ENCODE measurements around the gene KCNMA1.

Gene KCNMA1

GRCh38 chr10:76905251-76905650 lies 732.4 kb downstream of the KCNMA1 start:
- H3K9ac ChIP-seq = no peak overlapping the region
- H3K27me3 ChIP-seq = no peaks in the 10 kb centered on the region
- no peak overlapping the region for H3K4me2 ChIP-seq
- no peaks in the 10 kb centered on the region; a peak in 1 of 22 replicates for H4K20me1 ChIP-seq
- no peak overlapping the region for H3K4me3 ChIP-seq
- peaks cover 0 to 8% (median 0%) of the 10 kb centered on the region in 11 experiments; a peak in 2 of 22 replicates for H3K36me3 ChIP-seq
- no peak overlapping the region for H3K27ac ChIP-seq
- peaks cover 0 to 15% (median 0%) of the 10 kb centered on the region in 11 experiments; a peak in 1 of 22 replicates for H3K9me3 ChIP-seq (replicated peaks in 1 of 11)
- TF ChIP-seq Cebpa-rat (IDR thresholded peaks at IDR 0.05) = no peak
- no peaks in the 10 kb centered on the region for H3K4me1 ChIP-seq

- H3K36me3 ChIP-seq = no peaks in the 10 kb centered on the region
- H4K20me1 ChIP-seq = peaks cover 0 to 3% (median 0%) of the 10 kb centered on the region in 11 experiments; a peak in 1 of 22 replicates
- TF ChIP-seq Cebpa-rat (IDR thresholded peaks at IDR 0.05) = no peak
- H3K9ac ChIP-seq = no peak overlapping the region
- H3K27me3 ChIP-seq = no peaks in the 10 kb centered on the region
- no peaks in the 10 kb centered on the region for H3K4me1 ChIP-seq
- H3K4me2 ChIP-seq = no peak overlapping the region
- no peaks in the 10 kb centered on the region for H3K9me3 ChIP-seq (replicated peaks in 1 of 11)
- H3K4me3 ChIP-seq = no peak overlapping the region
- no peak overlapping the region for H3K27ac ChIP-seq
Measured at GRCh38 chr10:76903387-76903945, 734.1 kb downstream of the KCNMA1 start.

GRCh38 chr10:76902949-76903348 lies 734.7 kb downstream of the KCNMA1 start:
- H3K27me3 ChIP-seq = no peaks in the 10 kb centered on the region
- TF ChIP-seq Cebpa-rat (IDR thresholded peaks at IDR 0.05) = no peak
- no peaks in the 10 kb centered on the region for H3K36me3 ChIP-seq
- H3K4me3 ChIP-seq = no peak overlapping the region
- H4K20me1 ChIP-seq = peaks cover 0 to 3% (median 0%) of the 10 kb centered on the region in 11 experiments; a peak in 1 of 22 replicates
- no peaks in the 10 kb centered on the region for H3K4me1 ChIP-seq
- H3K27ac ChIP-seq = no peak overlapping the region
- H3K9ac ChIP-seq = no peak overlapping the region
- no peak overlapping the region for H3K4me2 ChIP-seq
- H3K9me3 ChIP-seq (replicated peaks in 1 of 11) = no peaks in the 10 kb centered on the region

- H3K9ac ChIP-seq = no peak overlapping the region
- no peaks in the 10 kb centered on the region; a peak in 1 of 22 replicates for H3K9me3 ChIP-seq (replicated peaks in 1 of 11)
- no peak overlapping the region for H3K27ac ChIP-seq
- H4K20me1 ChIP-seq = peaks cover 0 to 3% (median 0%) of the 10 kb centered on the region in 11 experiments; a peak in 1 of 22 replicates
- no peak overlapping the region for H3K4me2 ChIP-seq
- TF ChIP-seq Cebpa-rat (IDR thresholded peaks at IDR 0.05) = no peak
- H3K4me1 ChIP-seq = no peaks in the 10 kb centered on the region
- H3K27me3 ChIP-seq = no peaks in the 10 kb centered on the region
- no peak overlapping the region for H3K4me3 ChIP-seq
- no peaks in the 10 kb centered on the region for H3K36me3 ChIP-seq
Measured at GRCh38 chr10:76901701-76902100, 735.9 kb downstream of the KCNMA1 start.

- H3K4me2 ChIP-seq = no peak overlapping the region
- H3K36me3 ChIP-seq = no peaks in the 10 kb centered on the region
- peaks cover 0 to 3% (median 0%) of the 10 kb centered on the region in 11 experiments; a peak in 1 of 22 replicates for H4K20me1 ChIP-seq
- no peak overlapping the region for H3K4me3 ChIP-seq
- H3K27me3 ChIP-seq = no peaks in the 10 kb centered on the region
- H3K9me3 ChIP-seq (replicated peaks in 1 of 11) = peaks cover 0 to 18% (median 6%) of the 10 kb centered on the region in 11 experiments; a peak in 8 of 22 replicates
- TF ChIP-seq Cebpa-rat (IDR thresholded peaks at IDR 0.05) = no peak
- H3K9ac ChIP-seq = no peak overlapping the region
- H3K27ac ChIP-seq = no peak overlapping the region
- no peaks in the 10 kb centered on the region for H3K4me1 ChIP-seq
Measured at GRCh38 chr10:76899490-76899889, 738.1 kb downstream of the KCNMA1 start.

GRCh38 chr10:76892766-76893479 lies 744.7 kb downstream of the KCNMA1 start:
- Histone ChIP-seq H3K4me3 (no peak overlapping the region), H3K4me2 (no peak overlapping the region), H3K27ac (no peak overlapping the region), H3K27me3 (peaks cover 0 to 28% (median 0%) of the 10 kb centered on the region in 11 experiments; a peak in 3 of 22 replicates), H3K9ac (no peak overlapping the region), H3K36me3 (peaks cover 0 to 15% (median 0%) of the 10 kb centered on the region in 11 experiments; a peak in 1 of 22 replicates), H4K20me1 (no peaks in the 10 kb centered on the region), H3K9me3 (replicated peaks in 1 of 11) (peaks cover 0 to 18% (median 6%) of the 10 kb centered on the region in 11 experiments; a peak in 8 of 22 replicates), H3K4me1 (no peaks in the 10 kb centered on the region)
- no peak for TF ChIP-seq Cebpa-rat (IDR thresholded peaks at IDR 0.05)

- TF ChIP-seq Cebpa-rat (IDR thresholded peaks at IDR 0.05) = peak in 1 of 11 experiments; percentile 9; a peak in 1 of 22 replicates
- H4K20me1 ChIP-seq = peaks cover 0 to 9% (median 0%) of the 10 kb centered on the region in 11 experiments; a peak in 1 of 22 replicates
- H3K27me3 ChIP-seq = peaks cover 0 to 53% (median 0%) of the 10 kb centered on the region in 11 experiments; a peak in 4 of 22 replicates
- no peak overlapping the region for H3K27ac ChIP-seq
- peaks cover 0 to 25% (median 0%) of the 10 kb centered on the region in 11 experiments; a peak in 1 of 22 replicates for H3K36me3 ChIP-seq
- H3K4me2 ChIP-seq = no peak overlapping the region
- peaks cover 16 to 33% (median 24%) of the 10 kb centered on the region in 10 experiments for H3K4me1 ChIP-seq
- no peaks in the 10 kb centered on the region; a peak in 1 of 22 replicates for H3K9me3 ChIP-seq (replicated peaks in 1 of 11)
- H3K4me3 ChIP-seq = no peak overlapping the region
- H3K9ac ChIP-seq = no peak overlapping the region
Measured at GRCh38 chr10:76887223-76888010, 750.2 kb downstream of the KCNMA1 start.

- Histone ChIP-seq H4K20me1 (peaks cover 0 to 17% (median 0%) of the 10 kb centered on the region in 11 experiments; a peak in 2 of 22 replicates), H3K9ac (no peak overlapping the region), H3K4me1 (peaks cover 30 to 45% (median 36%) of the 10 kb centered on the region in 10 experiments), H3K9me3 (replicated peaks in 1 of 11) (no peaks in the 10 kb centered on the region; a peak in 1 of 22 replicates), H3K27me3 (peaks cover 0 to 55% (median 0%) of the 10 kb centered on the region in 11 experiments; a peak in 4 of 22 replicates), H3K27ac (no peak overlapping the region), H3K4me3 (no peak overlapping the region), H3K4me2 (peak overlapping the region in 8 of 11 experiments; percentile 14 to 54 (median 34); a peak in 9 of 22 replicates), H3K36me3 (peaks cover 0 to 18% (median 0%) of the 10 kb centered on the region in 11 experiments; a peak in 1 of 22 replicates)
- TF ChIP-seq Cebpa-rat (IDR thresholded peaks at IDR 0.05) = no peak
Measured at GRCh38 chr10:76885816-76886215, 751.8 kb downstream of the KCNMA1 start.

All from BLaER1 treated with 17β-estradiol and CSF1 and Interleukin-3, amounts not matched to agents 10 nM and 100 nM (cell line).